Activated CD4-positive, alpha-beta T cell treated with anti-CD3 and anti-CD28 coated beads, Interleukin-2, amount 50 U/mL, for 1 hour (primary cell): ENCODE measurements around the gene LRP1.

Experiments
- DNase-seq: peaks from one replicate; pipeline ENCODE4 v3.0.0-alpha.2; 2020

LRP1 gene

GRCh38 chr12:57094208-57095160, 33.8 kb upstream of the LRP1 start:
- DNase-seq = no peak

GRCh38 chr12:57095440-57095839, 32.8 kb upstream of the LRP1 start:
- no peak for DNase-seq

DNA sequence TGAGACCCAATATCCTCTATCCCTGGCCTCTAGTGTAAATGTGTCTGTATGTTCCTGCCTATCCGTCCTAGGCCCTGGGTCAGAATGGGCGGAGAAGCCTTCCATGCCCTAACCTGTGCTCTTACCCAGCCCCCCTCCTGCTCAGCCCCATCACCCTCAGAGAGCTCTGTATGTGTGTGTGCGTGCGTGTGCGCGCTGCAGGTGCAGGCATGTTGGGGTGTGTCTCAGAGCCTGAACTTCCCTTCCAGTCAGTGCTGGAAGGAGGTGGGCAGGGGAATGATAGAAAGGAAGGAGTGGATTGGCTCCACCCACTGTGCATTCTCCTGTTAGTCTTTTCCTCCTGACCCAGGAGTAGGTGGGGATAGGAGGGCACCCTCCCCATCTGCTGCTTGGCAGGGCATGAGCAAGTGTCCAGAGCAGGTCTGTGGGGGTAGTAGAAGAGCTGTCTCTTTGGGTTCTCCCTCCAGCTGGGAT, 32.1 kb upstream of the LRP1 start:
- DNase-seq = no peak

- DNase-seq = no peak
These were observed 31.3 kb upstream of the LRP1 start for GRCh38 chr12:57096748-57097553.

- no peak for DNase-seq
These were observed 30.8 kb upstream of the LRP1 start for GRCh38 chr12:57097554-57097835.

GRCh38 chr12:57098546-57098945, 29.7 kb upstream of the LRP1 start:
- no peak for DNase-seq

DNA sequence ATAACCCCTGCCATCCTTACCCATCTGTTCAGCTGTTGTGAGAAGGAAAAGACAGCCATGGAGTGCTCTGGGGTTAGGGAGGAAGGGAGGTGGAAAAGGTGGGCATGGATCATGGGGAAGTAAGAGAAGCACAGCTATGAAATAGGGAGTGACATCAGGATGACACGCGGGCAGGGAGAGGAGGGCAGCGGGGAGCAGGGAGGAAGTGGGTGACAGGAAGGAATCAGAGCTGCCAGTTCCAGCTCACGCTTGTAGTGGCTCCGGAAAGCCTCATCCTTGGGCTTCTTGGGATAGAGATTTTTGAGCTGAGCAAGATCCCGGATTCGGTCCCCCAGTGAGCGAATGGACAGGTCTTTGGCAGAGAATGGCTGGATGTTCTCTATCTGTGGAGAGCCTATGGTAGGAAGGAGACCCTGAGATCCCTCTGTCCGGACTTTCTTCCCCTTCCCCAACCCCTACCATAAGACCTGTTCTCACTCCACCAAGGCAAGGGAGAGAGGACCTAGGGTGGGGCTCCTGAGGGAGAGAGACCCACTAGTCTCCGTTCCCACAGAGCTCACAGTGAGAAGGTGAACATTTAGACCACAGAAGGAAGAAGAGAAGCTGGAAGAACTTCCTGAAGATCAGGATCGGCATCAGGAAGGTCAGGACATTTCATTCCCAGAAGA, 29.1 kb upstream of the LRP1 start:
- no peak for DNase-seq

DNA sequence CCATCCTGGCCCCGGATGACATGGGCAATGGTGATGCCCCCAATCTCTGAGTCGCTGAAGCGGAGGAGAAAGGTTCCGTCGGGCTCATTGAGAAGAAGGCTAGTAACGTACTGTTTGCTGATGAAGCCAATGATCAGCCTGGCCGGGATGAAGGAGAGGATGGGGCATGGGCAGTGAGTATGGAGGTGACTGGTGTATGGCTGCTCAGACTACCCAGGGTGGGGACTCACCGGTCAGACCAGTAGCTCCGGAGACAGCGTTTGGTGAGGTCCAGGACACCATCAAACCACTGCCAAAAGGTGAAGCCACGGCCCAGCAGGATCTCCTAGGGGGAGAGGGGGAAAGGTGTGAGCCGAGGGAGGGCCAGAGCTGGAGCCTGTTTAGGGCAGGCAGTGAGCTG, 28.5 kb upstream of the LRP1 start:
- no peak for DNase-seq

DNA sequence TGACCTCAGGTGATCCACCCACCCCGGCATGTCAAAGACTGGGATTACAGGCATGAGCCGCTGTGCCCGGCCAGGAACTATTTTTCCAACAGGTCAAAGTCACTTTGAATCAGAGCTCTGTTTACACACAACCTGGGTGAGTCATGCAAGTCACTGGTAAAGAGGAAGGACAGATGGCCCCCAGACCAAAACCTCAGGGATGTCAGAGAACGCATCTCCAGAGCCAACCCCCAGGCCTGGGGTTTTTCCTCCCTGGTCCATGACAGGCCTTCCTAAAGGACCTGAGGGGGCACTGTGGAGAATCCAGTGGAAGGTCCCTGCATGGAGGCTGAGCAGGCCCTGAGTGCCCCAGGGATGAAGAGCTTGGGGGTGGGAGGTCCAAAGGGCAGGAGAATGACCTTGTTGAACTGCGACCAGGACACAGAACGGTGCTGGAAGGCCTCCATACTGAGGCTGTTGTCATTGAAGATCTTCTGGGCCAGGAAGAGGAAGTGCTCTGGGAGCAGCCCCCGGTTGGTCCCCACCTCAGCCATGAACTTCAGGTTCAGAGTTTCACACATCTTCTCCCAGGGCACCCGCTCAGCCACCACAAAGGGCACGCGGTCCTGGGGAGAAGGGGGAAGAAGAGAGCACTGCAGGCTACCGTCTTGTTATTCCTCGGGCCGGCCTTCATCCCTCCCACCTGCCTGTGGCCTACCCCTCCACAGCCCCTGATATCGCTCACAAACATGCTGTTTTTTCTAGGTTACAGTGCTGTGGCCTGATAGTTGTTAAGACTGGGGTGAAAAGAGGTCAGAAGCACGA, 26.2 kb upstream of the LRP1 start:
- no peak for DNase-seq

- DNase-seq = no peak
These were observed 24.4 kb upstream of the LRP1 start for GRCh38 chr12:57103856-57104255.

DNA sequence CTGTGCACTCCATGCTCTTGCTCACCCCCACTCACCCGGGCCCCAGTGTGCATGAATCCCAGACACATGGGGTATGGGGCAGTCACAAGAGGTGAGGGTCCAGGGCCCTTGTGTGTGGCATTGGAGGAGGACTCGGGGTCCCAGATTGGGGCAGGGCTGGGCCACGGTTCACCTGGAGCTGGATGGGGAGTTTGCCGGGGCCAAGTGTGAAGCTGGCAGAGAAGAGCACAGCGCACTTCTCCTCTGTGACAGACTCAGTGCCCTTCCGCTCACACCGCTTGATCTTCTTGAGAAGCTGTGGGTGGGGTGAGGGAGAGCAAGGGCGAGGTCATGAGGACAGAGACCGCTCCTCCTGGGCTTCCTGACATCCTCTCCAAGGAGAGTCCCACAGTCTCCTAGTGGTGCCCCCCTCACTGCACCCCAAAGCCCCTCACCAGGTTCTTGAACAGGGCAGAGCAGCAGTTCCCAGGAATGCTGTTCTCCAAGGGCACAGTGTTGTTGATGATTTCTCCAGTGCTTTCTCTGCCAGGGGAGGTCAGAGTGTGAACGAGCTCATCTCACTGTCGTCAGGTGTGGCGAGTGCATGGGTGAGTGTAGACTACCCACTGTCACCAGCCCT, 23.9 kb upstream of the LRP1 start:
- no peak for DNase-seq

DNA sequence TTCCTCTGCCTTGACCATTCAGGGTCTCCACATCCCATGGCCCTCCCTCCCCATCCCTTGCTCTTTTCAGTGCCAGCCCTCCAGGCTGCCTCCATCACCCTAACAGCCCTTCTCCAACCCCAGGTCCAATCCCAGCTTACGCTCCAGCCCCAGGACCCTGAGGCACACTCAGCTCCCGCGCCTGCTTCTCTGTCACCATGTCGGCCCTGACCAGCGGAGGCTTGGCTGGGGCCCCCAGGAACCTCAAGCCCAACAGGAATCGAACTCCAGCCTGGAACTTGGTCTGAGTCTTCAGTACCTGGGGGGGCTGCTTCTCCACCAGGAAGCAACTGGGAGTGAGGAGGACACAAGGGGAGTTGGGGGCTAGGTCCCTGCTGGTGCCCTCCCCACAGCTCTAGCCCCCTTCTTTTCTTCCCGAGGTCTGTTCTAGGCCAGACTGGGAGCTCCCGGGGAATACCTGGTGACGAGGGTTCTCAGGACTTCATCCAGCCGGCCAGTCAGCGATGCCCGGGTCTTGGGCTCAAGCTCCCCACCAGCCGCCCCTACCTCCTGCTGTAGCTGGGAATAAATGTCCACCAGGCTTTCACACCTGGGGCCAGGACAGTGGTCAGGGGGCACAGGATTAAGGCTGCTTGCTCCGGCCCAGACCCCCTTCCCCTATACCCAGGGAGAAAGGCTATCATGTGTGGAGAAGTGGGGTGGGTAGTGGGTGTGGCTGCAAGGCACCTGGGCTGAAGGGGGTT, 23.1 kb upstream of the LRP1 start:
- DNase-seq = no peak

DNA sequence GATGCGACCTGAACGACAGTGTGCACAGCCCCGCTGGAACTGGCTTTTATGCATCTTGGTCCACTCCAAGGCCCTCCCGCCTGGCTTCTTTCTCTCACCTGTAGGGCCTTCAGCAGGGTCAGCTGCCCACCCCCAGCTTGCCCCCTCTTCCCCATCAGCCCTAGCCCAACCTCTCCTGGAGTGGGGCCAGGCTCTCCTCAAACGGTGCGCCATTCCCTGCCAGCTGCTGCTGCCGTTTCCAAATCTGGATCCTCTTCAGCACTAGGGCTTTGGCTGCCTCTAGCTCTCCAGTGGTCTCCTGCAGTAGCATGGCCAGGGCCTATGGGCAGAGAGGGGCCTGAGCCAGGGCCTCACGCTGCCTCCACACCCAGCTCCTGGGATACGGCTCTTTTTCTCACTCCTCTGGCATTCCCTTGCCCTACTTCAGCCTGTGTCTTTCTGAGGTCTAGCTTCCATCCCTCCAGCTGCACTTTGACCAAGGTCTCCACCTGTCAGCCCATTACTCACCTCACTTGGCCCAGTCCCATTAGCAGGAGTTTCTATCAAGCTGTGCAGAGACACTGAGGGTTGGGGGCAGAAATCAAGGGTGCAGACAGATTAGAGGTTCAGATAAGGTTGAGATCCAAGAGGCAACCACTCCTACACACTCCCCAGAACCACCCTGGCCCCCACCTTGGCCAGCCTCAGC, 22.1 kb upstream of the LRP1 start:
- DNase-seq = no peak

GRCh38 chr12:57107456-57108155, 20.7 kb upstream of the LRP1 start:
- no peak for DNase-seq

DNA sequence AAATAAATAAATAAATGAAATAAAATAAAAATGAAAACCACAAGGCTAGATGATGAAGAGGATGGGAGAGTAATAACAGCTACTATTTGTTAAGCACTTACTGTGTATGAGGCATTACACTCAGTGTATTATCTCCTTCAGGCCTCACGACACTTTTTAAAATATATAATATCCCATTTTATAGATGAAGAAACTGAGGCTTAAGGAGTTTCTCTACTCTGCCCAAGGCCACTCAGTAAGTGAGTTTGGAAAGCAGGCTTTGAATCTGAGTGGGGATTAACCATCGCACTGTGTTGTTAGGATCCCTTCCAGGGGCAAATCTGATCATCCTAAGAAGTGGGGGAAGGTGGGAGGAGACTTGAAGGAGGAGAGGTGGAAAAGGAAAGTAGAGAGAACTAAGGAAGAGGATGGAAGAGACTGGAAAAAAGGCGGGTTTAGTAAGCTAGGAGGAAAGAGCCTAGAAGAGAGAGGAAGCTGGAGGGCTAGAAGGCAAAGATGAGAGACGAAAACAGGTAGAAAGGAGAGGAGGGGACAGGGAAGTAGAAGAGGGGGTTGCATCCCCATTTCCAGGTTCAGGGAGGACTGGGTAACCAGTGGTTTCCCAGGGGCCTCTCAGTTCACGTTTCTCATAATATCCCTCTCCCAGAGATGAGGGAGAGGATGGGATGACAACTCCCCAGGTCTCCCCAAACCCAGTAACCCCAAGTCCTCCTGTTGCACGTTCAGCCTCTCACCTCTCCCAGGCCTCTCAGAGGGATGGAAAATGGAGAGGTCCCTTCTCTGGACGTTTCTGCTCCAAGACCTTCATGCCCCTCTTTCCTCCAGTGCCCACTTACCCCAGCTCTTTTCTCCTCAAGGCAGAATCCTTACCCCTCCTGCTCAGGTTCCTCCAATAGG, 18.8 kb upstream of the LRP1 start:
- no peak for DNase-seq

GRCh38 chr12:57110104-57111030, 17.9 kb upstream of the LRP1 start:
- DNase-seq = peak; percentile 72

- DNase-seq = peak; percentile 80
These were observed 17.1 kb upstream of the LRP1 start, which contains the start of gene STAT6 for GRCh38 chr12:57111031-57111734. Gene STAT6 (minus strand): TSS chr12:57111362. CDS start chr12:57108278, 3,084 bp downstream.
